GM12874 (cell line): ENCODE results near the gene FGD5.

Source experiments
- TF ChIP-seq, protein P1 (sequence below): IDR thresholded peaks from 2 replicates; pipeline ENCODE4 v1.5.1; 2011; ENCODE audit warnings: low read depth, mild to moderate bottlenecking, control low read depth, low read length, moderate library complexity; ENCODE audit not compliant: insufficient read depth

Gene FGD5

GRCh38 chr3:14941871-14942270 lies 123.1 kb downstream of the FGD5 start:
- TF ChIP-seq, protein P1, sequence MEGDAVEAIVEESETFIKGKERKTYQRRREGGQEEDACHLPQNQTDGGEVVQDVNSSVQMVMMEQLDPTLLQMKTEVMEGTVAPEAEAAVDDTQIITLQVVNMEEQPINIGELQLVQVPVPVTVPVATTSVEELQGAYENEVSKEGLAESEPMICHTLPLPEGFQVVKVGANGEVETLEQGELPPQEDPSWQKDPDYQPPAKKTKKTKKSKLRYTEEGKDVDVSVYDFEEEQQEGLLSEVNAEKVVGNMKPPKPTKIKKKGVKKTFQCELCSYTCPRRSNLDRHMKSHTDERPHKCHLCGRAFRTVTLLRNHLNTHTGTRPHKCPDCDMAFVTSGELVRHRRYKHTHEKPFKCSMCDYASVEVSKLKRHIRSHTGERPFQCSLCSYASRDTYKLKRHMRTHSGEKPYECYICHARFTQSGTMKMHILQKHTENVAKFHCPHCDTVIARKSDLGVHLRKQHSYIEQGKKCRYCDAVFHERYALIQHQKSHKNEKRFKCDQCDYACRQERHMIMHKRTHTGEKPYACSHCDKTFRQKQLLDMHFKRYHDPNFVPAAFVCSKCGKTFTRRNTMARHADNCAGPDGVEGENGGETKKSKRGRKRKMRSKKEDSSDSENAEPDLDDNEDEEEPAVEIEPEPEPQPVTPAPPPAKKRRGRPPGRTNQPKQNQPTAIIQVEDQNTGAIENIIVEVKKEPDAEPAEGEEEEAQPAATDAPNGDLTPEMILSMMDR, result no peak

GRCh38 chr3:14943042-14943441 lies 124.3 kb downstream of the FGD5 start:
- TF ChIP-seq, protein P1, result no peak

- TF ChIP-seq, protein P1, result no peak
Measured at GRCh38 chr3:14946236-14946635, 127.5 kb downstream of the FGD5 start.

DNA sequence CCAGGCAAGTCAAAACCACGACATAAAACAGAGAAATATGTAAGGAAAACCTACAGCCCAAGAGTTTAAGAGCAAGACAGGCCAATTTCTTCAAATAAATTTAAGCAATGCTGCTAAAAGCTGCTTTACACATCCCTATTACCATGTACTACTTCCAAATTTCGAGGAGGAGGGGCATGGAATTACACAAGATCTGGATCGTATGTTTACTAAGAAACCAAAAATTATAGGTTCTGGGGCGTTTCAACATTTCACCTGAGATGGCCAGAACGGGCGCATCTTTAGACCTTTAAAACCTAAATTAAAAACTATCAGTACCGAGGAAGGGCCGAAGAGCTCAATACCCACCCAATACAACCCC lies 128.0 kb downstream of the FGD5 start:
- TF ChIP-seq, protein P1, result no peak

GRCh38 chr3:14947100-14947885 lies 128.5 kb downstream of the FGD5 start, which contains the start of gene NR2C2:
TSS of gene NR2C2 (plus strand) at chr3:14947583. CDS start at chr3:15003915, 56,332 bp downstream.
- TF ChIP-seq, protein P1, result no peak

DNA sequence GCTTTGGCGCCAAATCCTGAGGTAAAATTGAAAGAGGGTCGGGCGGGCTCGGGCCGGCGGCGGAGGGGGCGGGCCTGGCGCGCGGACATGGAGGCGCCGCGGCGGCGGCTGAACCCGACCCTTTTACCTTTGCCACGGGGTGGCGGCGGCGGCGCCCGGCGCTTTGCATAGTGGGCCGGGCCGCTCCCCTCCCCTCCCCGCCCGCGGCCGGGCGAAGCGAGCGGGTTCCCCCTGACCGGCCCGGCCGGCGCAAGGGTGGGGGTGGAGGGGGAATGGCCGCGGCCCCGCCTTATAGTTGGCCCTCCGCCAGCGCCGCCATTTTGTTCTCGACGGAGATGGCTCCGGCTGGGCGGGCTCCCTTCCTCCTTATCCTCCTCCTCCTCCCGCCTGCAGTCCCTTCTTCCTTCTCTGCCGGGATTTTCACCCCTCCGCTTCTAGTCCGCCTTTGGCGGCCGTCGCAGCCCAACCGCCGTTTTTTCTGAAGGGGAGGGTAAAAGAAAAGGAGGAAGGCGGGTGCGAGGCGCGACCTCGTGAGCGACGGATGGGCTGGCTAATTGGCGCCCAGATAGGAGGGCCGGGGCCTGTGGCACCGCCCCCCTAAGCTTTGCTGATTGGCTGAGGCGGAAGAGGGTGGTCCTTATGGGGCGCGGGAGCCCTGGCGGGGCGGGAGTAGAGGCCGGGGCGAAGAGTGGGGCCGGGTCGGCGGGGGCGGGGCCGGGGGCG lies 129.3 kb downstream of the FGD5 start:
- TF ChIP-seq, protein P1, result no peak

GRCh38 chr3:14948609-14949038 lies 129.9 kb downstream of the FGD5 start:
- TF ChIP-seq, protein P1, result no peak
